Fibroblast of villous mesenchyme (primary cell): ENCODE results near the gene EDAR. TPM values are rescaled to one million over a fixed set of nuclear protein-coding genes. Genes with fewer than 3 reads are reported as not detected.

Experiments
- DNase-seq: peaks from one replicate; pipeline ENCODE4 v3.0.0-alpha.2; 2010; ENCODE audit warnings: low read depth
- H3K4me3 ChIP-seq: 2 replicates; pipeline ENCODE4 v1.5.1; 2011; ENCODE audit warnings: low read depth, mild to moderate bottlenecking, low read length
- CTCF ChIP-seq: IDR thresholded peaks from 2 replicates; pipeline ENCODE4 v1.5.1; 2012; ENCODE audit warnings: low read depth, mild to moderate bottlenecking, low read length; ENCODE audit not compliant: insufficient read depth
- total RNA-seq: library from RNA; depleted of rRNA; stranded (reverse); fragments of >200 nt; gene quantifications from 2 replicates; pipeline ENCODE4 v1.2.3, GENCODE V29; 2012

EDAR gene
- total RNA-seq, 1 donor, result not detected

- H3K4me3 ChIP-seq, result no peak overlapping the region
- no peak for TF ChIP-seq CTCF
- no peak for DNase-seq
Measured at GRCh38 chr2:108893277-108893676, 95.7 kb downstream of the EDAR start.

GRCh38 chr2:108889907-108890306 lies 99.1 kb downstream of the EDAR start:
- H3K4me3 ChIP-seq, result no peak overlapping the region
- DNase-seq, result no peak
- TF ChIP-seq CTCF, result no peak

- H3K4me3 ChIP-seq, result no peak overlapping the region
- DNase-seq, result peak; percentile 5
- TF ChIP-seq CTCF, result no peak
Measured at GRCh38 chr2:108884619-108885018, 104.4 kb downstream of the EDAR start.

- no peak for TF ChIP-seq CTCF
- no peak for DNase-seq
- no peak overlapping the region for H3K4me3 ChIP-seq
Measured at GRCh38 chr2:108878276-108878675, 110.7 kb downstream of the EDAR start.

GRCh38 chr2:108877506-108877905 lies 111.5 kb downstream of the EDAR start:
- H3K4me3 ChIP-seq, result no peak overlapping the region
- DNase-seq, result no peak
- peak; percentile 19 for TF ChIP-seq CTCF

- no peak for TF ChIP-seq CTCF
- DNase-seq, result no peak
- no peak overlapping the region for H3K4me3 ChIP-seq
Measured at GRCh38 chr2:108870069-108870644, 118.9 kb downstream of the EDAR start.

- no peak overlapping the region for H3K4me3 ChIP-seq
- DNase-seq, result no peak
- no peak for TF ChIP-seq CTCF
Measured at GRCh38 chr2:108869542-108869941, 119.5 kb downstream of the EDAR start.
